GM21515 (cell line): ENCODE results near the gene PRAMEF33.
"Not testable (repeated sequence)": the region's sequence is repeated elsewhere in the genome, so short reads cannot be mapped to it uniquely, and the experiment has no call there.

Experiments
- ATAC-seq: cut with Tn5 transposase; IDR thresholded peaks from one replicate; pipeline ENCODE4 v1.9.1; 2021; ENCODE audit not compliant: unreplicated experiment

Gene PRAMEF33, protein sequence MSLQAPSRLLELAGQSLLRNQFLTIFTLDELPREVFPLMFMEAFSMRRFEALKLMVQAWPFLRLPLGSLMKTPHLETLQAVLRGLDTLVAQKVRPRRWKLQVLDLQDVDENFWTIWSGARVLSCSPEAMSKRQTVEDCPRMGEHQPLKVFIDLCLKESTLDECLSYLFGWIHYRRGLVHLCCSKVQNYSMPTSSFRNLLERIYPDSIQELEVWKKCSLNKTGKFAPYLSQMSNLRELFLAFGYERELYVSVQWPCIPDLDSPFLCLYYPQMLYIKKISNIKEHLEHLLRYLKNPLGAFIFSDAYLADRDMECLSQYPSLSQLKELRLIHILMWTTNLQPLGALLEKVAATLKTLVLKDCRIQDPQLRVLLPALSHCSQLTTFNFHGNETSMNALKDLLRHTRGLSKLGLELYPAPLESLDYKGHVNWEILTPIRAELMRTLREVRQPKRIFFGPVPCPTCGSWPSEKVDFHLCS

DNA sequence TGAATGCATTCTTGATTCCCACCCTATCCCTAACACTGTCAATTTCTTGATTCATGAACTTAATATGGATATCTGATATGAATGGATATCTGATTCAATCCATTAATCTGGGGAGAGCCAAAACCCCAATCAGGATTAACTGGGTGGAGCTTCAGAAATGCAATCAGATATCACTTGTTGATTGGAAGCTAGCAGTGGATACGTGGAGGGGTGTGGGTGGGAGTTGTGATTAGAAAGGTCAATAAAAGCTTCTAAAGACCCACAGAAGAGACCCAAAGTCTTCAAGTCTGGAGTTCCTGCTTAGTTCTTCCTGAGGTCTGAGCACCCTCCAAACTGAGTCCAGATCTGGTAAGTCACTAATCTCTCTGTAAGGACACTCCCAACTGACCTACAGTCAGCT is at the start of gene PRAMEF33:
TSS of gene PRAMEF33 (plus strand) at position 301 of the 400 bp plus-strand sequence. CDS start 2,416 bp downstream, outside the sequence.
- not testable (repeated sequence) for ATAC-seq

- ATAC-seq, result not testable (repeated sequence)
Measured at GRCh38 chr1:13253898-13254297, 49.4 kb upstream of the PRAMEF33 start, which contains the start of gene PRAMEF5. PRAMEF5 (plus strand) TSS chr1:13254198; CDS start chr1:13259269, 5,071 bp downstream.

- not testable (repeated sequence) for ATAC-seq
Measured at GRCh38 chr1:13265124-13265523, 38.2 kb upstream of the PRAMEF33 start.

GRCh38 chr1:13277016-13277415 is 26.3 kb upstream of the PRAMEF33 start:
- not testable (repeated sequence) for ATAC-seq

GRCh38 chr1:13279617-13280016 is 23.7 kb upstream of the PRAMEF33 start:
- not testable (repeated sequence) for ATAC-seq

DNA sequence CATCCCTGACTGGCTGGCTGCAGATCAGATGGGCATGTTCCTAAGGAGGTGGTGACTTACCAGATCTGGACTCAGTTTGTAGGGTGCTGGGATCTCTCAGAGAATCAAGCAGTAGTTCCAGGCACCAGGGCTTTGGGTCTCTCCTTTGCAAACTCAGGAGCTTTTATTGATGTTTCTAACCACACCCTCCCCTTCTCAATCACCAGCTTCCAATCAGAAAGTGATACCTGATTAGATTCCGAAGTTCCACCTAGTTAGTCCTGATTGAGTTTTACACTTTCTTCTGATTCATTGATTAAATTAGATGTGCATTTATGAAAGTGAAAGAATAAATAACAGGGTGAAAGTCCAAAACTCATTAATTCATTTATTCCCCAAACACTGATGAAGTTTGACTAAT is 18.3 kb upstream of the PRAMEF33 start, which contains the start of gene PRAMEF8:
TSS of gene PRAMEF8 (minus strand) at position 101 of the 400 bp plus-strand sequence. CDS start 1,046 bp downstream, outside the sequence.
- ATAC-seq, result not testable (repeated sequence)

GRCh38 chr1:13289030-13289429 is 14.3 kb upstream of the PRAMEF33 start:
- not testable (repeated sequence) for ATAC-seq

GRCh38 chr1:13297216-13297931 is 6.0 kb upstream of the PRAMEF33 start:
- ATAC-seq, result not testable (repeated sequence)

GRCh38 chr1:13298699-13299098 is 4.6 kb upstream of the PRAMEF33 start:
- ATAC-seq, result not testable (repeated sequence)

GRCh38 chr1:13302197-13302596 is 1.1 kb upstream of the PRAMEF33 start:
- ATAC-seq, result not testable (repeated sequence)

DNA sequence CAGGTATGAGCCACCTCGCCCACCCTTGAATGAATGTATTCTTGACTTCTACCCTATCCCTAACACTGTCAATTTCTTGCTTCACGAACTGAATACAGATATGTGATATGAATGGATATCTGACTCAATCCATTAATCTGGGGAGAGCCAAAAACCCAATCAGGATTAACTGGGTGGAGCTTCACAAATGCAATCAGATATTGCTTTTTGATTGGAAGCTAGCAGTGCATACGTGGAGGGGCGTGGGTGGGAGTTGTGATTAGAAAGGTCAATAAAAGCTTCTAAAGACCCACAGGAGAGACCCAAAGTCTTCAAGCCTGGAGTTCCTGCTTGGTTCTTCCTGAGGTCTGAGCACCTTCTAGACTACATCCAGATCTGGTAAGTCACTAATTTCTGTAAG is 11.9 kb downstream of the PRAMEF33 start, which contains the start of gene PRAMEF15:
TSS of gene PRAMEF15 (plus strand) at position 301 of the 400 bp plus-strand sequence. CDS start 2,827 bp downstream, outside the sequence.
- not testable (repeated sequence) for ATAC-seq

GRCh38 chr1:13342496-13342895 is 39.2 kb downstream of the PRAMEF33 start:
- not testable (repeated sequence) for ATAC-seq

- ATAC-seq, result not testable (repeated sequence)
Measured at GRCh38 chr1:13347034-13347433, 43.7 kb downstream of the PRAMEF33 start, which contains the start of gene PRAMEF14. PRAMEF14 (minus strand) TSS chr1:13347134; CDS start chr1:13345314, 1,820 bp downstream.

DNA sequence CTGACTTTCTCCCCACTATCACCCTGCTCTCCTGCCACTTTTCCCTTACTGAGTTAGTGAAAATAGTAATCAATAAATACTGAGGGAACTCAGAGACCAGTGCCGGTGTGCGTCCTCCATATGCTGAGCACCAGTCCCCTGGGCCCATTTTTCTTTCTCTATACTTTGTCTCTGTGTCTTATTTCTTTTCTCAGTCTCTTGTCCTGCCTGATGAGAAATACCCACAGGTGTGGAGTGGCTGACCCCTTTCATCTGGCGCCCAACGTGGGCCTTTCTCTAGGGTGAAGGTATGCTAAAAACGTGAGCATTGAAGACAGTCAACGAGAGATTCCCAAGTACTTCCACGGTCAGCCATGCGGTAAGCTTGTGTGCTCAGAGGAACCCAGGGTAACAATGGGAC is 50.1 kb downstream of the PRAMEF33 start:
- ATAC-seq, result not testable (repeated sequence)

- ATAC-seq, result not testable (repeated sequence)
Measured at GRCh38 chr1:13354475-13354874, 51.1 kb downstream of the PRAMEF33 start.

- not testable (repeated sequence) for ATAC-seq
Measured at GRCh38 chr1:13356774-13357173, 53.4 kb downstream of the PRAMEF33 start.
